Endothelial cell of umbilical vein (primary cell): ENCODE measurements around the gene MEN1.

Experiments
- CTCF ChIP-seq, 2 donors: IDR thresholded peaks; 1 replicate in 1 of 2; 2 replicates in 1 of 2; pipeline ENCODE4 v1.5.1; 2011; ENCODE audit warnings: low read length in 2 of 2, mild to moderate bottlenecking in 2 of 2, moderate library complexity in 2 of 2, control low read depth in 1 of 2, inconsistent platforms in 1 of 2, low read depth in 1 of 2; ENCODE audit not compliant: insufficient read depth in 1 of 2; ENCODE audit errors: extremely low read depth in 1 of 2
- EZH2 ChIP-seq: IDR thresholded peaks from 2 replicates; pipeline ENCODE4 v1.6.1; 2012; ENCODE audit warnings: borderline replicate concordance, low read depth, mild to moderate bottlenecking, moderate library complexity, low read length, inconsistent platforms; ENCODE audit not compliant: severe bottlenecking
- POLR2AphosphoS5 ChIP-seq: IDR thresholded peaks from 2 replicates; pipeline ENCODE4 v1.6.1; 2012; ENCODE audit warnings: low read depth, mild to moderate bottlenecking, control low read depth, low read length, moderate library complexity; ENCODE audit not compliant: insufficient read depth

- TF ChIP-seq POLR2AphosphoS5: no peak
- TF ChIP-seq EZH2: no peak
- TF ChIP-seq CTCF (IDR thresholded peaks at IDR 0.05; ENCODE audit: extremely low read depth in 1 of 2, insufficient read depth in 1 of 2, low read depth in 1 of 2, low read length in 2 of 2): no peak
These were observed 29.8 kb upstream of the MEN1 start for GRCh38 chr11:64839887-64840782.
